GM21576 (cell line): Measurements from ENCODE around the gene WDR45B.

Experiments used
- ATAC-seq: cut with Tn5 transposase; IDR thresholded peaks from one replicate; pipeline ENCODE4 v1.9.1; 2021; ENCODE audit warnings: mild to moderate bottlenecking, moderate library complexity; ENCODE audit not compliant: unreplicated experiment

WDR45B gene

DNA sequence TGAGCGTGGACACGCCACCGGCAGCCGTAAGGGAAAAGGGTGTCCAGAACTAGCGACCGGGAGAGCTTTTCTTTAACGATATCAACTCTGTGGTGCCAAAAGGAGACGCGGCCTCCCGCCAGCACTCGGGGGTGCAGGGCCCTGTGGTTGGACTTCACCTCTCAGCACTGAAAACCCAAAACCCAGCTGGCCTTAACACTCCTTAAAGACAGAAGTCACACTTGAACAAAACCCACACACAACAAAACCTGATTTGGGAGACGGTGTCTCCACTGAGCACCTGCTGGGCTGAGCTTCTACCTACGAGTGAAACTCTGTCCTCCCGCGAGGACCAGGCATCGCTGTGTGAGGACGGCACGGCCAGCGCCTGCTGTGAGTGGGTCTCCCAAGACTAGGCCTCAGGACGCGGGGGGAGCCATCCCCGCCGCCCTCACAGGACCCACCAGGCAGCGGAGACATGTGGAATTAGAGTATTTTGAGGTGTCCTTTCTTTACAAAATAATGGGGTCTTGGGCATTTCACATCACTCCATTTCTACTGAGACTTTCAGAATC is 46.7 kb downstream of the WDR45B start:
- ATAC-seq: no peak

DNA sequence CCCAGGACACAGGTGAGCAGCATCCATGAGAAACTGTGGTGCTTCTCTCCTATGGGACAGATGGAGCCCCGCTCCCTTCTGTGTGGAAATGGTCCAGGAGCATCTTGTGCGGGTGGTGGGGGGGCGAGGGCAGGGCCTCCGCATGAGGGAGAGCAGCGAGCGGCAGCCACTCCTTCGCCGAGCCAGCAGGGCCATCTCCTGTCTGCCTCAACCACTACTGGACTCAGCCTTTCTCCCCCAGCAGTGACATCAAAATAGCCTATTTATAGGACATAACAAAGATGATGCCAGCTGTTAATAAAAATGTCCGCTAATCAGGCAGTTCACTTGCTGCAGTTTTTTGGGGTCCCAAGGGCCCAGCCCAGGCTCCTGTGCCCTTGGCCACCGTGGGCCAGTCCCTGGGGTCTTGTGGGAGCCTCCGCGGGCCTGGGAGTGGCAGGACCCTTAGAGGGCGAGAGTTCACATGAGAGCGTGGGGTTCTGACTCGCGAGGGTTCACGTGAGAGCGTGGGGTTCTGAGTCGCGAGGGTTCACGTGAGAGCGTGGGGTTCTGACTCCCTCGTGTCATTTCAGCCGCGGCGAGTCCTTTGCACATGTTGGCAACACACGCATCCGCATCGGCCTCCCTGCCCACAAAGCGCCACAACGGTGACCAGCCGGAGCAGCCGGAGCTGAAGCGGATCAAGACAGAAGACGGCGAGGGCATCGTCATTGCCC is 47.4 kb downstream of the WDR45B start:
- no peak for ATAC-seq

DNA sequence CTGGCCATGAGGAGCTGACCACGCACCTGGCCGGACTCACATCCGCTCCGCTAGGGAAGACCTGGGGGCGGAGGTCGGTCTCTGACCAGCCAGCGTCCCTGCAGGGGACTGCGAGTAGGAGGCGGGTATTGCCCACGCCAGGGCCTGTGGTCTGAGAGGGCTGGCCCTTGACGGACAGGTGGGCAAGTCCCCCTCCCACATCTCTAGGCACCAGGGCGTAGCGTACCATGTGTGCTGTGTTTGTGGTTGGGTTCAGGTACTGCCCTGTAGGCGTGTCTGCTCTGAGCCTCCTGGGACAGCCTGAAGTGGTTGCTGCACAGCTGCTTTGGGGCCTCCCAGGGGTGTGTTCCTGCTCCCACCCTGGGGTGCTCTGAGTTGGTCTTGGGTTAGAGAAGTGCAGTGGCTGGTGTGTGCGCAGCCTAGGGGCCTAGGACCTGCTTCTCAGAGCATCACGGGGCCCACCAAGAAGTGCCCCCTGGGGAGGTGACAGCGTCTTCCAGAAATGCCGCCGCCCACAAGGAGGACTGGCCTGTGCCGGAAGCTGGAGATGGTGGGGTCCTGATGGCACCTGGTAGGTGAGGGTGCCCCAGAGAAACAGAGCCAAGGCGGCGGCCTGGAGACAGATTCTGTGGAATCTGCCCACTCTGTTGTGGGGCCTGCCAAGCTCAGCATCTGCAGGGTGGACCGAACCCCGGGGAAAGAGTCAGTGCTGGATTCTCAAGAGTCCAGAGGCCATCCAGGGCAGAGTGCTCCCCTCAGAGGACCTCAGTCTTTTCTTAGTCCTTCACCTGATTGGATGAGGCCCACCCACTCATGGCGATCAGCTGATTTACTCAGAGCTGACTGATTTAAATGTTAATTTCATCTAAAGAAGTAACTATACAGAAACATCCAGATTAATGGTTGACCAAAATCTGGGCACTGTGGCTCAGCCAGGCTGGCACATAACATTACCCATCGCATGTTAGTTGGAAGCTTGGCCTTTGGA is 48.3 kb downstream of the WDR45B start:
- ATAC-seq: no peak

DNA sequence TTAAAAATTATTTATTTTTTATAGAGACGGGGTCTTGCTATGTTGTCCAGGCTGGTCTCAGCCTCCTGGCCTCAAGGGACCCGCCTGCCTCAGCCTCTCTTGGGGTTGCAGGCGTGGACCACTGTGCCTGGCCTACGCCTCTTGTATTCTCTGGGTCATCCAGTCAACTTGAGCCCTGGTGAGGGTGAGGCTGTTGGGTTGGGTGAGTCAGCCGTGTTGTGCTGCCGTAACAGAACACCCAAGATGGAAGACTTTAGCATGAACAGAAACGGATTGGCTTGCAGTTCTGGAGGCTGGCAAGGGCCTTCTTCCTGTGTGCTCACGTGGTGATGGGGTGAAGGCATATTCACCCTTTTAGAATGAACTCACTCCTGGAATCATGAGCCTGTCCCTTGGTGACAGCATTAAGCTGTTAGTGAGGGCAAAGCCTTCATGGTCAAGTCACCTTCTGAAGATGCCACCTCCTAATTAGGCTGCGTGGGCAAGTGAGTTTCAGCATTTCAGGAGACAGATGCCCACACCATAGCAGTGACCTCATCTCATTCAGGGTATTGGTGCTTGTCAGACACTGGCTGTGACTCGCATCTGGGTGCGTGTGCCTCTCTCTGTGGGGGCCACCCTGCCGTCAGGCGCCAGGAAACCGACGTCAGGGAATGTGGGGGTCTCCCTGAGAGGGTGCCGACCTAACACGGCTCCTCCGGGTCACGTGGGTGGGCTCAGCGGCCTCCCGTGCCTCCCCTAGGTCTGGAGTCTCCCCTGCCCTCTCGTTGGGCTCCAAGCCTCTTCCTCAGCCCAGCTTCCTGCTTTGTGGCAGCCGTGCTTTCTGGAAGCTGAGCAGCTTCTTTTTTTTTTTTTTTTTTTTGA is 49.8 kb downstream of the WDR45B start:
- no peak for ATAC-seq

DNA sequence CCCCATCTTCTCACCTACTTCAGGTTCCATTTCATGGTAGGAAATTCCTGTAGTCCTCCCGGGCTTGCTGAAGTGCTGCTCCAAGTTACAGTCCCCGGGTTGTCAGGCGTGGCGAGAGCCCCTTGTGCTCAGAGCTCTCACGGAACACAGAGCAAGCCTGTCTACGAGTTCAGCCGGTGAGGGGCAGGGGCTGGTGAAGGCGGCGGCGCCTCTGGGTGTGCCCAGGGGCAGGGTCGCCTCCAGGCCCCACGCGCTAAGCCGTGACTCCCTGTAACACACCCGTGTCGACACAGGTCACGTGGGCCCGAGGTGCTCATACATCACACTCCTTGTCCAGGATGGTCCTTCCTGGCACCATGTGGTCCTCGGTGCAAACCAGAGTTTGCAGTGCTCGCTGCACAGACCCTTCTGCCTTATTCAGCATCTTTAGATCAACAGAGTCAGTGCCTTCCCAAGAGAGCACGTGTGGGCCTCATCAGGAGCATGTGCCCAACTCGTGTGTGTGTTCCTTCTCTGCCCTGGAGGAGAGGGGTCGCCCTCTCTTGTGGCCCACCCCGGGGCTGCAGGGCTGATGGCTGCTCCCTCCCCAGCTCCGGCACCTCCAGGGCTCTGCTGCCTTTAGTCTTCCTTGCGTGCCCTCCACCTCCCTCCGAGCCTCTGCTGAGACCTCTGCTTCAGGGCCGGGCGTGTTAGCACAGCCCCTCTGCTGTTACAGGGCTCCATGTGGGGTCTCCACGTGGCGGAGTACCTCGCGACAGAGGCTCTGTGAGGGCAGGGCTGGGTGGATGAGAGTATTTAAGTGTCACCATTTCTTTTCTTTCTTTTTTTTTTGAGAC is 51.2 kb downstream of the WDR45B start:
- no peak for ATAC-seq

DNA sequence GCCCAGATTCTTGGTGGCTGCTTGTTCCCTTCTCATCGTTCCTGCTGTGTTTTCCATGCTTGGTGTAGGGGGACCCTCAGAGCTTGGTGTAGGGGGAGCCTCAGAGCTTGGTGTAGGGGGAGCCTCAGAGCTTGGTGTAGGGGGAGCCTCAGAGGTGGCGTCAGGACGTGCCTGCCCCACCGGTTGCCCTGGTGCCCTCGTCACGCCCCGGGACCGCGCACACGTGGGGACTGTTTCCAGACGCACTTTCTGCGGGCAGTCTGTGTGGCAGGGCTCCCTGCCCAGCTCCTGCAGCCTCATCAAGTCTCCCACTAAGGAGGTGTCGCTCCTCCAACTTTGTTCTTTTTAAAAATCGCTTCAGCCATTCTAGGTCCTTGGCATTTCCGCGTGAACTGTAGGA is 51.9 kb downstream of the WDR45B start:
- ATAC-seq: no peak

DNA sequence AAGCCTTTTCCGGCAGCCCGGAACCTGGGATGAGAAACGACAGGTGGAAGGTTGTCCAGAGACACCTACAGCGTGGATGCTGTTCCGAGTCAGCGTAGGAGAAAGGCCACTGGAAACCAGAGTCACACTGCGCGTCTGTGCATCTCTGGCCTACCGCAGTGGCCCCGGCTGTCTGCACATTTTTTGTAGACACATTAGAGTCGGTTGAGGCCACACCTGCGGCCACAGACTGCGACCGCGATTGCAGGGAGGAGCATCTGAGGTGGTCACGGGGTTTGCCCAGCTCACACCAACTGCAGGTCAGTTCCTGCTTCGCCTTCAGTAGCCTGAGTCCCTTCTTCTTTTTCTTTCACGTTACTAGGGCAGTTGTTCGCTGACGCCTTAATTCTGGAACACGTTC is 52.4 kb downstream of the WDR45B start:
- ATAC-seq: no peak

DNA sequence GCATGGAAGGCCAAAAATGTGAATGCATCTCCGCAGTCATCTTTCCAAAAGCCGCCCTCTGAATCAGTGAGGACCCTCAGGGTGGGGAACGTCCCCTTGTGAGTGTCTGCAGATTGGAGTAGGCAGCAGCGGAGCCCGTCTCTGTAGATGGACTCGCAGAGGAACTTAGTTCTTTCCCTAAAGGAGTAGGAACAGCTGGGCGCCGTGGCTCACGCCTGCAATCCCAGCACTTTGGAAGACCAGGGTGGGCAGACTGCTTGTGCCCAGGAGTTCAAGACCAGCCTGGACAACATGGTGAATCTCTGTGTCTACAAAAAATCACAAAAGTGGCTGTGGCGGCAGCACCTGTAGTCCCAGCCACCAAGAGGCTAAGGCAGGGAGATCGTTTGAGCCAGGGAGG is 53.7 kb downstream of the WDR45B start:
- ATAC-seq: no peak

DNA sequence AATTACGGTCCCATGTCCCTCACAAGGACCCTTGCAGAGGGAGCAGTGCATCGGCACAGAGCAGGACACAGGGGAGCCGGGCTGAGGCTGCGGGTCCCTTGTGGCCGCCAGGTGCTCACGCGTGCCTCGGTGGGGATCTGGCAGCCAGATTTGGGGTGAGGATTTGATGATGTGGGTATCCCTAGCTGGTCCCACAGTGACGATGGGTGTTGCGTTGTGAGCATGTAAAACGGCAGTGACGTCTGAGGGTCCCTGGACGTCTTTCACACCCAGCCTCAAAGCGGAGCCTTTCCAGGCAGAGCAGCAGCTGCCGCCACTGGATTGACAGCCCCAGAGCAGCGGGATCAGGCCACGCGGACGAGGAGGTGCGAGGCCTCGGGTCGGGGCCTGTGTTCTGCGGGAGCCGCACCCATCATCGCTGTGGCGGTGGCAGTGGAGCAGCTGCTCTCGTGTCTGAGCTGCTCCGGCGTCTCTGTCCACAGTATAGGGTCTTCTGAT is 54.6 kb downstream of the WDR45B start:
- no peak for ATAC-seq

DNA sequence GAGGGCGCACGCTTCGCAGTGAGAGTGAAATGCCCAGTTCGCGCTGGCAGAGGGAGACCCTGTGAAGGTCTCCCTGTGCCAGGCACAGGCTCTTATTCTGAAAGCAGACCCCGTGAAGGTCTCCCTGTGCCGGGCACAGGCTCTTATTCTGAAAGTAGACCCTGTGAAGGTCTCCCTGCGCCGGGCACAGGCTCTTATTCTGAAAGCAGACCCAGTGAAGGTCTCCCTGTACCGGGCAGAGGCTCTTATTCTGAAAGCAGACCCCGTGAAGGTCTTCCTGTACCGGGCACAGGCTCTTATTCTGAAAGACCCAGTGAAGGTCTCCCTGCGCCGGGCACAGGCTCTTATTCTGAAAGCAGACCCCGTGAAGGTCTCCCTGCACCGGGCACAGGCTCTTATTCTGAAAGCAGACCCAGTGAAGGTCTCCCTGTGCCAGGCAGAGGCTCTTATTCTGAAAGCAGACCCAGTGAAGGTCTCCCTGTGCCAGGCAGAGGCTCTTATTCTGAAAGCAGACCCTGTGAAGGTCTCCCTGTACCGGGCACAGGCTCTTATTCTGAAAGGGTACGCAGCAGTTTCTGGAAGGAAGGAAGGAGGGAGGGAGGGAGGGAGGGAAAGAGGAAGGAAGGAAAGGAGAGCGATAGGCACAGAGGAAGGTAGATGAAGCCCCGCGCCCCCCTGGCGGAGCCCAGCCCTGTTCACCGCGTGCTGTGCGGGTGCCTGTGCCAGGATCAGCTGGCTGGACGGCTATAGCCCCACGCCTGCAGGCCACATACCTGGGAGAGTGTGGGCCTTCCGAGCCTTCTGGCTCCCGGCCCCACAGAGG is 55.3 kb downstream of the WDR45B start:
- ATAC-seq: no peak

DNA sequence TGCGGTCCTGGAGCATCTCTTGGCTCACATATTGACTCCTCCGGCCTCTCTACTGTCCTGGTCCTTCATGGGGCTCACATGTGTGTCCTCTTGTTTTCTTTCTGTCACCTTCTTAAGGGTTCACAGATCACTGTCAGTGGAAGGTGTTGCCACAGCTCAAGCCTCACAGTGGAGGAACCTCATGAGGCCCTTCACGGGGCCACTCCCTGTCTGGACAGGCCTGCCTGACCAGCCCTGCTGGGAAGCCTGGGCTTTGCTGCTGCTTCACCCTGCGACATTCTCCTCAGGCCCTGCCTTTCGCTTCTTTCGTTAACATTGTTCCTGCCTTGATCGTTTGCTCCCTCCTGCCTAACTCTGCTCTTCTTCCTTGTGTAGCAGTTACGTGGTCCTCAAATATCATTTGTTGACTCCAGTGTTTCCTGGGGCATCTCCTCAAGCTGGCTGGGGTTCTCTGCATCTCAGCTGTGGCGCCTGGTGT is 55.9 kb downstream of the WDR45B start:
- no peak for ATAC-seq

DNA sequence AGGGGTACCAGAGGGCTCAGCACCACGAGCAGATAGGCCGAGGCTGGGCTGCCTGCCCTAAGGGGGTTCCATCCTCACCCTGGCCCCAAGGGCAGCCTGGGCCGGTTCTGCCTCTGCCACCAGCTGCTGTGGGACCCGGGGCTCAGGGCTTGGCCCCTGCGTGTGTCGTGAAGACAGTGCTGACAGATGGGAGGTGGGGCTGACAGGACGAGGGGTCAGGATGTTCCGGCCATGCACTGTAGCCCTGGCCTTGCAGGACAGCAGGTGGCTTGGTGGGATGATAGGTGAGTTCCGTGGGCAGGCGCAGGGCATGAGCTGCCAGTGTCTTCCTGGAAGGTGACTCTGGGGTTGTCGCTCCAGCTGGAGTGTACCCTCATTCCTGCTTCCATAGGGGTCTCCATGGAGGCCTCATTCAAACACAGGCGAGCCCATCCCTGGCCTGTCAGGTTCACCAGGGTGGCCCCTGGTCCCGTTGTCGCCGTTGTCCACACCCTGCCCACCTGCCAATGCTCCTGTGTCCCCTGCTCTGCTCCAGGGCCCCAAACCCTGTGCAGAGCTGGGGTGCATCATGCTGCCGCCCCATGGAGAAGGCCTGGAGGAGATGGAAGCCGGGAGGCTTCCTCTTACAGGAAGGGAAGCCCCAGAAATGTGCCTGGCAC is 57.2 kb downstream of the WDR45B start:
- no peak for ATAC-seq

DNA sequence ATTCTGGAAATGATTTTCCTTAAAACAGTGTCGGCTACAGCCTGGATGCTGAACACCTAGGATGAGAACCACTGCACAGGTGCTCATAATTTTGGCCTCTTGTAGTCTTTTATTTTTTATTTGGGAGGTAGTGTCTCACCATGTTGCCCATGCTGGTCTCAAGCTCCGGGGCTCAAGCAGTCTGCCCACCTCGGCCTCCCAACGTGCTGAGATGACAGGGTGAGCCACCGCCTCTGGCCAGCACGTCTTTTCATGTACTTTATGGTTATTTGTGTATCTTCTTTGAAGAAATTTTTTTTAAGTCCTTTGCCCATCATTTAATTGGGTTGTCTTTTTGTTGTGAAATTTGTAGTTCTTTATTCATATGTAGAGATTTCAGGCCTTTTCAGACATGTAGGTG is 58.0 kb downstream of the WDR45B start:
- no peak for ATAC-seq

DNA sequence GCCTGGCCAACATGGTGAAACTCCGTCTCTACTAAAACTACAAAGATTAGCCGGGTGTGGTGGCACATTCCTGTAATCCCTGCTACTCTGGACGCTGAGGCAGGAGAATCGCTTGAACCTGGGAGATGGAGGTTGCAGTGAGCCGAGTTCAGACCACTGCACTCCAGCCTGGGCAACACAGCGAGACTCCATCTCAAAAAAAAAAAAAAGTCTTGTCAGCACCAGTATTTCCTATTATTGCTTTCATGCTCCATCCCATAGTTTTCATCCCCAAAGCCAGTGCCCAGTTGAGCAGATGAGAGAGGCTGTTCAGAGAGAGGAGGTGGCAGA is 58.4 kb downstream of the WDR45B start:
- ATAC-seq: no peak

DNA sequence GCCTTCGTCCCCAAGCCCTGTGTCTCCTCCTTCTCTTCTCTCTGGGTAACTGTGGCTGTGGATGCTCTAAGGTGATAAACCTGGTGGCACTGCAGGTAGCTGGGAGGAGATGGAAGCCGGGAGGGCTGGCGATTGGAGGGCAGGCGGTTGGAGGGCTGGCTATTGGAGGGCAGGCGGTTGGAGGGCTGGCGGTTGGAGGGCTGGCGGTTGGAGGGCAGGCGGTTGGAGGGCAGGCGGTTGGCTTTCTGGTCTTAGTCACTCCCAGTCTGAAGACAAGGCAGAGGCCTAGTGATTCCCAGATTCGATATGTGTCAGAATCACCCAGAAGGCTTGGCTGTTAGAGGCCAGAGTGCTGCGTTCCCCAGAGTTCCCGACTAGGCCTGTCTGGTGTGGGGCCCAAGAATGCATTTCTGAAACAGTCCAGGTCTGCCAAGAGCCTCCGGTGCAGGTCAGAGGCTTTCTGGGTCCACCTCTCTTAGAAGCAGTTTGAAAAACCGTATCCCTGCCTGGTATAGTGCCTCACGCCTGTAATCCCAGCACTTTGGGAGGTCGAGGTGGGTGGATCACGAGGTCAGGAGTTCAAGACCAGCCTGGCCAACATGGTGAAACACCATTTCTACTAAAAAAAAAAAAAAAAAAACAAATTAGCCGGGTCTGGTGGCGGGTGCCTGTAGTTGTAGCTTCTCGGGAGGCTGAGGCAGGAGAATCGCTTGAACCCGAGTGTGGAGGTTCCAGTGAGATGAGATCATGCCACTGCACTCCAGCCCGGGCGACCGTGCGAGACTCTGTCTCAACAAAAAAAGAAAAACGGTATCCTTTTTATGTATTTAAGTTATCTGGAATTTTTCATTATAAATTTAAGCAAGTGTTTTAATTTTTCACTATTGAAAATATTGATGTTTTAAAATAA is 59.7 kb downstream of the WDR45B start:
- no peak for ATAC-seq

DNA sequence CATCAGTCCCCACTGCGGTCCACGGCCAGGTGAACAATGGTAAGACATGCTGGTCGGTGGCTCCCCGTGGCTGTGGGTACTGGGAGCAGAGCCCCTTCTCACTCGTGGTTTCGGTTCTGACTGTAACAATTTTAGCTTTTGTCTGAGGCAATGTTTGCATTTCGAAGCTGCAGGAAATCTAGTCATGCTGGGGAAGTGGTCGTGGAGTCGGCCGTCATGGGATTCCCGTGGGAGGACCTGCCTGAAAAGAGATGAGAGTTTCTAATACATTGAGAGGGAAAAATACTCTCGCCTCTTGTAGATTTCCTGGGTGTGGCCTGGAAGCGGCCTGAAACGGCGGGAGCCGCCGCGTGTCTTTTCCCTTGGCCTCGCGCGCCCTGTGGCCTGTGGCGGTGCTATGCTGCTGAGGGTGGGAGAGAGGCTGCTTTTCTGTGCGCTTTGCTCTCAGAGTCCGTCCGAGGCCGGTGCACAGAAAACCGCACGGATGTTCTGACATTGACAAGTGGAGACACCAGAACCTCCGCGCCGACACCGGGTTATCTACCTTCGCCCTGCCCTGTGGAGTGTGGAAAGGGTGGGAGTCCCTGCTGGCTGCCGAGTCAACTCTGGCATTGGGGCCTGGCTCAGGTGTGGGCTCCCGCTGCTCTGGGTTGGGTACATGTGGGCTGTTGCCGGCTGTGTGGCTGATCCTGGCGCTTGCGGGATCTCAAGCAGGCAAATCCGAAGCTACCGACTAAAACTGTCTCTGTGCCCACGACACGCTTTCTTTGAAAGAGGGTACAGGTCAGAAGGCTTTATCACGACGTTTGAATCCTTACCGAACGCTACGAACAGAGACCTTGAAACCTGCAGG is 60.8 kb downstream of the WDR45B start:
- ATAC-seq: no peak
